HG03095 (cell line): ENCODE data around the gene ACTN4.

Source experiments
- ATAC-seq: cut with Tn5 transposase; IDR thresholded peaks from one replicate; pipeline ENCODE4 v1.9.1; 2021; ENCODE audit warnings: moderate library complexity; ENCODE audit not compliant: unreplicated experiment

Gene ACTN4

DNA sequence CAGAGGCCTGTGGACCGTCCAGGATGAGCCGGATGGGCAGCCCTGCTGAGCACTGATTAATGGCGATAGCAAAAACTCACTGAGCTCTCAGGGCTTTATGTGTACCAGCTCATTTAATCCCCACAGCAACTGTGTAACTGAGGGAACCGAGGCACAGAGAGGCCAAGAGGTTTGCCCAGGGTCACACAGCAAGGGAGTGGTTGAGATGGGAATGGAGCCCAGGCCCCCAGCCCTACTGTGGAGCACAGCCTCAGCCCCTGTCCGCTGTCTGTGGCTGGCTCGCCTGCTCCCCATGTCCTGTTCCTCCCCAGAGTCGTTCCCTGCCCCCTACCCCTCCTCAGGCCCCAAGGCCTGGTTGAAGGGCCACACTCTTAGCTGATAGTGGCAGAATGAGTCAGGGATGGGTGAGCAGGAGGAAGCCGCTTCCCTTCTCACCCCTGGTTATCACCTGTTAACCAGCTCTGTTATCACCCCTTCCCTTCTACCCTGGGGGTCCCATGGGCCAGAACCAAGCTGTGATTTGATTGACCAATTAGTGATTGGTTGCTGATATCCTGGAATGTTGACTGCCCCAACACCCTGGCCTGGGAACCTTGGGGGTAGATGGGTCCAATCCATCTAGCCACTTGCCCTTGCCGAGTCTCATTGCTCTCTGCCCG, 75.6 kb downstream of the ACTN4 start:
- ATAC-seq: no peak

DNA sequence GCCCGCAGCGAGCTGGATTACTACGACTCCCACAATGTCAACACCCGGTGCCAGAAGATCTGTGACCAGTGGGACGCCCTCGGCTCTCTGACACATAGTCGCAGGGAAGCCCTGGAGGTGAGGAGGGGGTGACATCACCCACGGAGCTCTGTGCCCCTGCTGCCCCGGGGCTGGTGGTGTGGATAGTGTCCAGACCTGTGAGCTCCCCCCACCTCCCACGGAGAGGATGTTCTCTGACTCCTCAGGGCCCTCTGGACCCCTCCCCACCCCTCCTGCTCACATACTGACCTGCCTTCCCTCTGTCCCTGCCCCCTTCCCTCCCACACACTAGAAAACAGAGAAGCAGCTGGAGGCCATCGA, 76.1 kb downstream of the ACTN4 start:
- ATAC-seq: no peak

DNA sequence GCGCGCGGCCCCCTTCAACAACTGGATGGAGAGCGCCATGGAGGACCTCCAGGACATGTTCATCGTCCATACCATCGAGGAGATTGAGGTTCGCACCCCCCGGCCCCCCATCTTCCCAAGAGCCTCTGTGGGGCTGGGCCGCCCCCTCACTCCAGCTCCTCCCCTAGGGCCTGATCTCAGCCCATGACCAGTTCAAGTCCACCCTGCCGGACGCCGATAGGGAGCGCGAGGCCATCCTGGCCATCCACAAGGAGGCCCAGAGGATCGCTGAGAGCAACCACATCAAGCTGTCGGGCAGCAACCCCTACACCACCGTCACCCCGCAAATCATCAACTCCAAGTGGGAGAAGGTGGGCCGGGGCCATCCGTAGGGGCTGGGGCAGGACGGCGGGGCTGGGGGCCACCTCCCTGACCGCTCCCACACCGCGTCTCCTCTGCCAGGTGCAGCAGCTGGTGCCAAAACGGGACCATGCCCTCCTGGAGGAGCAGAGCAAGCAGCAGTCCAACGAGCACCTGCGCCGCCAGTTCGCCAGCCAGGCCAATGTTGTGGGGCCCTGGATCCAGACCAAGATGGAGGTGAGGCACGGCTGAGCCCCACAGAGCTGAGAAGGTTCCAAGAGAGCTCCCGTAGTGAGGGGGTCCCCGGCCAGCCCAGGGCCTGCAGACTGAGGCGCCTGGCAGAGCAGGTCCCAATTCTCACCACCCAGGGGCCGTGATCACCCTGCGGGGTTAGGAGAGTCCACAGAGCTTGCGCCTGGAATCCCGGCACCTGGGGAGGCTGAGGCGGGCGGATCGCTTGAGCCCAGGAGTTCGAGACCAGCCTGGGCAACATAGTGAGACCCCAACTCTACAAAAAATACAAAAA, 76.8 kb downstream of the ACTN4 start:
- ATAC-seq: no peak

DNA sequence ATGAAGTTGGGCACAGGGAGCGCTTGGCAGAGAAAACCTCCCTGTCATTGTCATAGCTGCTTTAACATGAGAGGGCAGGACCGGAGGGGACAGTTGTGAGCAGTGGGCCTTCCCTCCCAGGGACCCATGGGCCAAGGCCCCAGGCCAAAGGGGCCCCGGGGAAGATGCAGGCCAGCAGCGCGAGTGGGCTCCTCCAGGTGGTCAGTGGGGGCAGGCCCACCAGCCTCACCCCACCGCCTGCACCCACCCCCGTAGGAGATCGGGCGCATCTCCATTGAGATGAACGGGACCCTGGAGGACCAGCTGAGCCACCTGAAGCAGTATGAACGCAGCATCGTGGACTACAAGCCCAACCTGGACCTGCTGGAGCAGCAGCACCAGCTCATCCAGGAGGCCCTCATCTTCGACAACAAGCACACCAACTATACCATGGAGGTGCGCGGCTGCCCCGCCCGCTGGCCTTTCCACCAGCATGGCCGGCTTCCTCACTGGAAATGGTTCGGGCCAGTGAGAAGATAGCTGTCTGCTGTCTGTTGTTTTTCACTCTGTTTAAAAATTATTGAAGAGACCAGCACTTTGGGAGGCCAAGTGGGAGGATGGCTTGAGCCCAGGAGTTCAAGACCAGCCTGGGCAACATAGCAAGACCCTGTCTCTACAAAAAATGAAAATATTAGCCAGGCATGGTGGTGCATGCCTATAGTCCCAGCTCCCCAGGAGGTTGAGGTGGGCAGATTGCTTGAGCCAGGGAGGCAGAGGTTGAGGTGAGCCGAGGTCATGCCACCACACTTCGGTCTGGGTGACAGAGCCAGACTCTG, 78.2 kb downstream of the ACTN4 start:
- ATAC-seq: no peak

DNA sequence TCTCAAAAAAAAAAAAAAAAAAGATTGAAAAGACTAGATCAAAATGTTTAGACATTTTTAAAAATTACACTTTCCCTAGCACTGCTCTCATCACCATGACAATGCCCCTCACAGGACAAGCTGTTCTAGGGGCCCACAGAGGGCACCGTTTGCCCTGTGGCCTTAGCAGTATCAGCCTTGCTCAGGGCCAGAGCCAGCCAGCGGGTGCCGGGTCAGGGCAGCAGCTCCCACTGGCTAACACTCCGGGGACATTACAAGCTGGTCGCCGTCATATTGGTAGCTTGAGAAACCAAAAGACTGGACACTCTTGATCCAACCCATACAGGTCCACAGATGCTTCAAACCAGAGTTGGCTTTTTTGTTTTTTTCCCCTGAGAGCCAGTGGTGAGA, 78.8 kb downstream of the ACTN4 start:
- no peak for ATAC-seq

DNA sequence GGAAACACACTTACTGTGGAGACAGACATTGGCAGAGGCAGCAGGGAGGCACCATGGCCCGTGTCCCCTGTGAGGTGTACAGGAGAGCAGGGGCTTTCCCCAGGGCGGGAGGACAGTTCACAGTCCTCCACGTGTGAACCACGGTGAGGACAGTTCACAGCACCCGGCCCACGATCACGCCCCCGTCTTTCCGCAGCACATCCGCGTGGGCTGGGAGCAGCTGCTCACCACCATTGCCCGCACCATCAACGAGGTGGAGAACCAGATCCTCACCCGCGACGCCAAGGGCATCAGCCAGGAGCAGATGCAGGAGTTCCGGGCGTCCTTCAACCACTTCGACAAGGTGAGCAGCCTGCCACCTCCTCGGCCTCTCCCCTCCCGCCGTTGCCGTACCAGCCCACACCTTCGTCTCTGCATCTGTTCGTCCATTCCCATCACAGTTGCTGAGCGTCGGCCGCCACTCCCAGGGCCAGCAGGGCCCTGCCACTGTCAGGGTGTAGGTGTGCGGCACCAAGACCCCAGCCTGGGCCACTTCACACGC, 79.4 kb downstream of the ACTN4 start:
- ATAC-seq: no peak

DNA sequence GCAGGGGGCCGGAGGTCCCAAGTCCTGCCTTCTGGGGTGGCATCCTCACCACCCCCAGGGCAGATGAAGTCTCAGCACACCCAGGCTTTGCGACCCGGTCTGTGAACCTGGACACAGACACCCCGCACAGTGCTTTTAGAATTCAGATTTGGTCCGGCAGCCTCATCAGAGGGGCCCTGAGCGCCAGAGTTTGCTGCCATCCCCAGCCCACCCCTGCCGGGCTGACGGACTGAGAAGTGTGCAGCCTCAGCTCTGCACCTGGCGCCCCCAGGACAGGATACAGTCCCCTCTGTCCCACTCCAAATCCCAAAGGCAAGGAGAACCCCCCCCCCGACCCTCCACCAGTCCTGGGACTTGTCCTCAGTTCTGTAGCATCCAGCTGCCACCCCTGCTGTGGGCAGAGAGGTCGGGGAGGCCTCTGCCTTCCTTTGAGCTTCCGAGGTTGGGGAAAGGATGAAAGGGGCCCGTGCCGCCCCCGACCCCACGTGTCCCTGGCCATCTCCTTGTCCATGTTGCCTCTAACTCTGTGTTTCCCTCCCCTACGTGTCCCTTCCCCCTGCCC, 79.9 kb downstream of the ACTN4 start:
- ATAC-seq: no peak

DNA sequence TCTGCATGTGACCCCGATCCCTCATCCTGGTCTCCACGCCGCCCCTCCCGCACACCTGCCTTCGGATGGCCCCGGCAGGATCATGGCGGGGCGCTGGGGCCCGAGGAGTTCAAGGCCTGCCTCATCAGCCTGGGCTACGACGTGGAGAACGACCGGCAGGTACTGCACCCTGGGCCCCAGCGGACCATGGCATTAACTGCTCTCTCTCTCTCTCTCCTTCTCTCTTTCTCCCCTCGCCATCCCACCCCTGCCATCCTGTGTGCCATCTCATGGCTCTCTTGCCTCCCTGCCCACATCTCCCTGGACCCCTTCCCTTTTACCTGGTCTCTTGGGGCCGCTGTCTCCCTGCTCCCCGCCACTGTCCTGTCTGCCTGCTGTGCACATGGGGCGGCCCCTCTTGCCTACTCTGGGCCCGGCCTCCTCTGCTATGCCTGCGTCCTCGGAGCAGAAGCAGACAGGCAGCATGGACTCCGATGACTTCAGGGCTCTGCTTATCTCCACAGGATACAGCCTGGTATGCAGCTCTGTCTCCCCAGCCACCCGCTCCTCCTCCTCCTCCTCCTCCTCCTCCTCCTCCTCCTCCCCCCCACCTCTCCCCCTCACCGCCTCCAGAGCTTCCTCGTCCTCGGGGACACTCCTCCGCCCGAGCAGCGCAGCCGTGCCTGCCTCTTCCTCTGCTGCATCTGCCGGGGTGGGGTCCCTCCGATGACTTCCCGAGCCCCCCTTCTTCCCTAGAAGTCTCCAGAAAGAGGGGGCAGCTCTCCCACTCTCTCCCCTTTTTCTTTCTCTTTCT, 80.6 kb downstream of the ACTN4 start:
- no peak for ATAC-seq

DNA sequence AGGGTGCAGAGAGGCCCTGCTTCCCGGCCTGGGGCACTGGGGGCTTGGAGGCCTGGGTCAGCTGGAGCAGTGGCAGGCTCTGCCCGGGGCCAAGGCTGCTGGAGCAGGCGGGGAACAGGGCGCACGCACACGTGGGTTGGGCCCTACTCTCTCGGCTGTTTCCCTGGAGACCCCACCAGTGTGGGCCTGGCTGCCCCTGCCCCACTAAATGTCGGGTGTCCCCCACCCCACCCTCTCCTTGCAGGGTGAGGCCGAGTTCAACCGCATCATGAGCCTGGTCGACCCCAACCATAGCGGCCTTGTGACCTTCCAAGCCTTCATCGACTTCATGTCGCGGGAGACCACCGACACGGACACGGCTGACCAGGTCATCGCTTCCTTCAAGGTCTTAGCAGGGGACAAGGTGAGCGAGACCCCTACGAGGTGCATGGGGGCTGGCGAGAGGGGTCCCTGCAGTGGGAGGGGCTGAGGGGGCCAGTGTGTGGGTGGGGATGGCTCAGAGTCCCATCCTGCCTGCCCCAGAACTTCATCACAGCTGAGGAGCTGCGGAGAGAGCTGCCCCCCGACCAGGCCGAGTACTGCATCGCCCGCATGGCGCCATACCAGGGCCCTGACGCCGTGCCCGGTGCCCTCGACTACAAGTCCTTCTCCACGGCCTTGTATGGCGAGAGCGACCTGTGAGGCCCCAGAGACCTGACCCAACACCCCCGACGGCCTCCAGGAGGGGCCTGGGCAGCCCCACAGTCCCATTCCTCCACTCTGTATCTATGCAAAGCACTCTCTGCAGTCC, 81.5 kb downstream of the ACTN4 start:
- no peak for ATAC-seq

DNA sequence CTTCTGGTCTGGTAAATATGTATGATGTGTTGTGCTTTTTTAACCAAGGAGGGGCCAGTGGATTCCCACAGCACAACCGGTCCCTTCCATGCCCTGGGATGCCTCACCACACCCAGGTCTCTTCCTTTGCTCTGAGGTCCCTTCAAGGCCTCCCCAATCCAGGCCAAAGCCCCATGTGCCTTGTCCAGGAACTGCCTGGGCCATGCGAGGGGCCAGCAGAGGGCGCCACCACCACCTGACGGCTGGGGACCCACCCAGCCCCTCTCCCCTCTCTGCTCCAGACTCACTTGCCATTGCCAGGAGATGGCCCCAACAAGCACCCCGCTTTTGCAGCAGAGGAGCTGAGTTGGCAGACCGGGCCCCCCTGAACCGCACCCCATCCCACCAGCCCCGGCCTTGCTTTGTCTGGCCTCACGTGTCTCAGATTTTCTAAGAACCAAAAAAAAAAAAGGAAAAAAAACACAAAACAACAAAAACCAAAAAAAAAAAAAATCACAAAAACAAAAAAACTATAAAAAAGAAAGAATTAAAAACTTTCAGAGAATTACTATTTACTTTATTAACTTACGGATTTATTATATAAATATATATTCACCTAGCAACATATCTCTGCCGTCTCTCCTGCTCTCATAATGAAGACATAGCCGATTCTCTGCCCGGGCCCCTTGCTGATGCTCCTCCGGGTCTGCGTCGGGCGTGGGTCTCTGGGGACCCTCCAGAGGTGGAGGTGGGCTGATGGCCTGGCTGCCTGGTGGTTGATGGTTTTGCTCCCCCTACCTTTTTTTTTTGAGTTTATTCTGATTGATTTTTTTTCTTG, 82.4 kb downstream of the ACTN4 start:
- no peak for ATAC-seq

DNA sequence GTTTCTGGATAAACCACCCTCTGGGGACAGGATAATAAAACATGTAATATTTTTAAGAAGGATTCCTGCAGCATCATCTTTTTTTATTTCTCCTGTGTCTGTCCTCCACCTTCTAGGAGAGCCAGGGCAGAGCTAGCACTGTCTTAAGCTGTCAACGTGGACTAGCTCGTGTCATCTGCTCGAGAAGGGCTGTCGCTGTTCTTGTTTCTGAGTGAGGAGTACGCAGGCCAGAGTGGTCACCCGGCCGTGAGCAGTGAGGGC, 83.0 kb downstream of the ACTN4 start:
- ATAC-seq: no peak

DNA sequence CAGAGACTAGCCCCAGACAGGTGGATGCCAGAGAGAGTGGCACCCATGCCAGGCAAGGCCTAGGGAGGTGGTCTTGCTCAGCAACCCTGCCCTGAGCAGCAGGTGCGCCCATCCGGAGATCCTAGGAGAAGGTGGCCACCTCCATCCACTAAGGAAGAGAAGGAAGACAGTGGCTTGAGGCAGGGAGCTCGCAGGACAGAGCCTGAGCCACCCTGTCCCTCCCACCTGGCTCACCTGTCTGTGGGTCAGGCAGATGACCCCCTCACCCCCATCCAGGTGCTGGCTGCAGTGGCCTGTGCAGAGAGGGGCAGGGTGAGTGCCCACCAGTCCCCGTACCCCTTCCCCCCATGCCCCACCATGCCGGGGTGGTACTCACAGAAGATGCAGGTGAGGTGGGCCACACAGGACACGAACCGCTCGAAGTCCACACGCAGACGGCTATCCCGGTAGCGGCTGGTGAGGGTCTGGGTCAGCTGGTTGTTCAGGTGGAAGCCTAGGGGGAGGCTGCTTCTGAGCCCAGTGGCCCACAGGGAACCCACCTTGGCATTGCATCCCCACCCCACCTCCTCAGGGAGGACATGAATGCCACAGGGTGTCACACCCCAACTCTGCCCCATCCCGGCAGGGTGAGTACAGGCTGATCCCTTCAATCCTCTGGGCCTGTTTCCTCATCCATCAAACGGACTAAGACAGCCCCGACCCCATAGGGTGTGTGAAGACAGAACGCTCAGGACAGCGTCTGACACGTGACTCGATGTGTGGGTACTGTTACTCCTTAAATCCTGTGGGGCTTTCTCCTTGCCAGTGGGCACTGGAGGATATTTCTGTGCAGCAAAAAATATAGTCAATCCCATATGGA, 83.5 kb downstream of the ACTN4 start:
- no peak for ATAC-seq

DNA sequence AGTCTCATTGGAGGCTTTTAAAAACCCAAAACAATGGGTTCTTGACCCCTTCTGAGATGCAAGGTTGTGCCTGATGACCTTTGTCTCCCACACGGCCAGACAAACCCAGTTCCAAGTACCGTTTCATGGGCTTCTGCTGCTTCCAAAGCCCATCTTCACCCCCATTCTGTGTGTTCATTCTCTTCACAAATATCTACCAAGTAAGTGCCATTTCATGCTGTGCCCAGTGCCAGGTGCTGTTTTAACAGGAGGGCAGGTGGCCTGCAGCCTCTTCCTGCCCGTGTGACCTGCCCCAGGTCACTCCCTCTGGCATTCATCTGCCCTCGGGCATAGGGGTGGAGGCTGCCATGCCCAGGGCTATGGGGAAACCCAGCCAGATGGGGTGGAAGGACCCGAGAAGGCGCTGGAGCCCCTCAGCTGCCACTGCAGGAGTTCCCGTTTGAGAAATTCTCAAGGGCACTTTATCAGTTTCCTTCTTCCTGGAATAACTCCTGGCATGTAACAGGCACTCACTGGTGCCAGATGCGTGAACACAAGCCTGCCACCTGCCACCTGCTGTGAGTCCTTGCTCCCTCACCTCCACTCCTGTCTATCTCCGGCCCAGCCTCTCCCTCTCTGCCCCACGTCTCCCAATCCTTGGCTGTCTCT, 84.3 kb downstream of the ACTN4 start:
- no peak for ATAC-seq

DNA sequence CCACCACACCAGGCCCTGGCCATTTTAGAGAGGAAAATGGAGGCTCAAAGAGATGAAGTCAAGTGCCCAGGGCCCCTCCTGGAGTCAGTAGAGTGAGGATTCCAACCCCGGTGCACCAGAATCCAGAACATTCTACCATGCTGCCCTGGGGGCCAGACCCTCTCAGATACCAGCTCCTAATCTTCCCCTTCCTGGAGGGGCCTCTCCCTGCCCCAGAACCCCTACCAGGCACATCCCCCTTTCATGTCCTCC, 85.7 kb downstream of the ACTN4 start:
- no peak for ATAC-seq

DNA sequence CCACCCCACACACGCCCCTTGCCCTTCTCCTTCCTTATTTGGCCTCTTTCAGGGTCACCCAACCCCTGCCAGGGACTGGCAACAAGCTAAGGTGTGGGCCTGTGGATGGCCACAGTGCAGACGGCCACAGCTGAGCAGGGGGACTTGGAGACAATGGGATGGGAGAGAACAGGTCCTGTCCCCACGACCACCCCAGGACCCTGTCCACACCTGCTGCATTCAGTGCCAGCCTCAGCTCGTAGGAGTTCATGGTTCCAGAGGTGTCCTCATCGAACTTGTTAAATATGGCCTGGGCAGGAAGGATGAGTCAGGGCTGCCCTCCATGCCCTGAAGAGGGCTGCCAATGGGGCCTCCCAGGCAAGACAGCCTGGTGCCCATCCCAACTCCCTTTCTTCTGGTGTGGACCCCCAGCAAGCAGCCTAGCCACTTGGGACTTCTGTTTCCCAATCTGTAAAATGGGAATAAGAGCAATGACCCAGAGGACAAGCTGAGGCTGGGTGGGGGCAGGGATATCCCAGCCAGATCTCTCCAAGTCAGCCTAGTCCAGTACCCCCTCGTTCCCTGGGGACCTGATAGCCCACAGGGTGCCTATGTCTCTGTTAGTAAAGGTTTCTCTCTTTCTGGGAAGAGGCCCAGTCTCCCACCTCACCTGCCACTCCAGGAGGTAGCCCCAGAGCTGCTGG, 86.2 kb downstream of the ACTN4 start:
- no peak for ATAC-seq

DNA sequence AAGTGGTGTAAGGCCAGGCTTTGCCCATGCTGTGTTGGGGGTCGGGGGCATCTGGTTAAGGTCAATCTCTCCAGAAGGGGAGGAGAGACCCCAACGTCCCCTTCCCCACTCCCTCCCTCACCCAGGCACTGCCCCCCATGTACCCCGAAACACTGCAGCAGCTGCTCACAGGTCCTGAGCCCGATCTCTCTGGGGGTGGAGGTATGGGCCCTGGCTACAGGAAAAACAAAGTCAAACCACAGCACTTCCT, 86.7 kb downstream of the ACTN4 start:
- no peak for ATAC-seq

DNA sequence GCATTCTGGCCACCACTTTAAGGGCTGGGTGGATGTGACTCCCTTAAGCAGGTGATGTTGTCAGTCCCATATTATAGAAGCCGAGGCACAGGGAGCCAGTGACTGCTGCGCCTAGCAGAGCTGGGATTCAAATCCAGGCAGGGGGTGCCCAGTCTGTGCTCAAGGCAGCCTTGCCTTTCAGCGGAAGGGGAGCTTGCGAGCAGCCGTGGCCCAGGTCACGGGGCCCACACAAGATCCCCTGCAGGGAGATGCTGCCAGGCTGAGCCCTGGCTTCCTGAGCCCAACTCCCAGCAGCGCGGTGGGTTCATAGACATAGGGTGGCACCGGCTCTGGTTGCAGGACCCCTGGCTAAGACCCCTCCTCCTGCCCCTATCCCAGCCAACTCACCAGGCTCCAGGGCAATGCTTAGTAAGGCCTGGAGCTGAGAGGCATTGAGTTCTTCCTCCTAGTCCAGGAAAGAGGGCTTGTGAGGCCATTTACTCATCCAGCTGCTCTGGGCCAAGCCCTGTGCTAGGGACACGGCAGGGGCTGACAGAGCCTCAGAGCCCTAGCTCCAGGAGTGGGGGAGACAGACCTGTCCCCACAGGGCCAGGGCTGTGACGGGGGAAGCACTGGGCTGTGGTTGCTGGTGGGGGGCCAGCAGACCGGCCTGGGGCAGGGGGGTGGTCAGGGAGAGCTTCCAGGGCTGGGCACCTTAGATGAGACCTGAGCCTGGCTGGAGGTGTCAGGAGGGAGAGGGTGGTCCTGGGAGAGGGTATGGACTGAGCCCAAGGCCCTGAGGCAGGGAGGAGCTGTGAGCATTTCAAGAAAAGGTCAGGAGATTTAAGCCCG, 87.2 kb downstream of the ACTN4 start:
- no peak for ATAC-seq
